ENCODE measurements around the gene SLC15A3.

Gene SLC15A3

DNA sequence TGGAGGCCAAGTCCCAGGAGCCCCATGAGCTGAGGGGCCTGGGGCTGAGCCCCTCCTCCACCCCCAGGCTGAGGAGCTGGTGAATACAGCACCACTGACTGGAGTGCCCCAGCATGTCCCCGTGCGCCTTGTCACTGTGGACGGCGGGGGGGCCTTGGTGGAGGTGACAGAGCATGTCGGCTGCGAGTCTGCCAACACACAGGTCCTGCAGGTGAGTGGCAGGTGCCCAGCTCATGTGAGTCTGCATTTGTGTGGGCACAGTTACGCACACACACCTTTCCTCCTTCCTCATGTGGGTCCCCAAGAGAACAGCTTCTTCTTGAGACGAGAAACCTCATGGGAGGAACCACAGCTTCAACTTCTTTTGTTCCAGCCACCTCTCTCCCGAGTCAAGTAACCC, 20.1 kb downstream of the SLC15A3 start:
- TF ChIP-seq, protein P1, sequence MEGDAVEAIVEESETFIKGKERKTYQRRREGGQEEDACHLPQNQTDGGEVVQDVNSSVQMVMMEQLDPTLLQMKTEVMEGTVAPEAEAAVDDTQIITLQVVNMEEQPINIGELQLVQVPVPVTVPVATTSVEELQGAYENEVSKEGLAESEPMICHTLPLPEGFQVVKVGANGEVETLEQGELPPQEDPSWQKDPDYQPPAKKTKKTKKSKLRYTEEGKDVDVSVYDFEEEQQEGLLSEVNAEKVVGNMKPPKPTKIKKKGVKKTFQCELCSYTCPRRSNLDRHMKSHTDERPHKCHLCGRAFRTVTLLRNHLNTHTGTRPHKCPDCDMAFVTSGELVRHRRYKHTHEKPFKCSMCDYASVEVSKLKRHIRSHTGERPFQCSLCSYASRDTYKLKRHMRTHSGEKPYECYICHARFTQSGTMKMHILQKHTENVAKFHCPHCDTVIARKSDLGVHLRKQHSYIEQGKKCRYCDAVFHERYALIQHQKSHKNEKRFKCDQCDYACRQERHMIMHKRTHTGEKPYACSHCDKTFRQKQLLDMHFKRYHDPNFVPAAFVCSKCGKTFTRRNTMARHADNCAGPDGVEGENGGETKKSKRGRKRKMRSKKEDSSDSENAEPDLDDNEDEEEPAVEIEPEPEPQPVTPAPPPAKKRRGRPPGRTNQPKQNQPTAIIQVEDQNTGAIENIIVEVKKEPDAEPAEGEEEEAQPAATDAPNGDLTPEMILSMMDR (conservative IDR thresholded peaks at IDR 0.05; ENCODE audit: low read depth, low read length) = no peak

DNA sequence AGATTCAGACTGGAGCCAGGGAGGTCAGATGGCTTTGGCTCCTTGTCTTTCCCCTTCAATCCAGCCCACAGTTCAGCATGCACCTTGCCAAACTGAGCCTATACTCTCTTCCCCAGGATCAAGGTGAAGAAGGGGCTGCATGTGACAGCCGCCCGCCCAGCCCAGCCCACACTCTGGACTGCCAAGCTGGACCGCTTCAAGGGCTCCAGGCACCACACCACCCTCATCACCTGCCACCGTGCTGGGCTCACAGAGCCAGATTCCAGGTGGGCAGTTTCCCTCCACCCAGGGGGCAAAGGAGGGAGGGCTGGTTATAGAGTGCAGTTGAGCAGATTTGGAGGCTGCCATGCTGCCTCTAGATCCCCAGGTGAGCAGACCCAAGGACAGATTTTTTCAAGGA, 21.6 kb downstream of the SLC15A3 start:
- TF ChIP-seq, protein P1 (conservative IDR thresholded peaks at IDR 0.05; ENCODE audit: low read depth, low read length) = no peak
- DNase-seq (ENCODE audit: low read depth) = no peak
- no peak overlapping the region for H3K4me3 ChIP-seq (ENCODE audit: low read length)

More for the DNA sequence above, 20.1 kb downstream of the SLC15A3 start:
- no peak for DNase-seq (ENCODE audit: low read depth)
- H3K4me3 ChIP-seq (ENCODE audit: low read length) = no peak overlapping the region

DNA sequence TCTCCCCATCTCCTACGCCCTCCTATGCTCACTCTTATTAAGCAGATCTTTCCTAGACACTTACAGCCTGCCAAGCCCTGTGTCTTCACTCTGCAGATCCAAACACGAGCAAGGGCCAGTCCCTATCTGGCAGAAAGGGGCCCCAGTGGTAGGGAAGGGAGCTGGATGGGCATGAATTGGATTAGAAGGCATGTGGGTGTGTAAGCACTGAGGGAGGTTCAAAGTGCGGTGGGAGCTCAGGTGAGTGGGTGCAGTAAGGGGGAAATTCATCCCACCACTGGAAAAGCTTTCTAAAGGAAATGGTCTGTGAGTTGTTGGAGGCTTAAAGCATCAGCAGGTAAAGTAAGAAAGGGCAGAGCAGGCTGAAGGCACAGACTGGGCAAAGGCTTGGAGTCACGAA, 22.2 kb downstream of the SLC15A3 start:
- no peak for DNase-seq (ENCODE audit: low read depth)
- no peak overlapping the region for H3K4me3 ChIP-seq (ENCODE audit: low read length)
- TF ChIP-seq, protein P1 (conservative IDR thresholded peaks at IDR 0.05; ENCODE audit: low read depth, low read length) = no peak

DNA sequence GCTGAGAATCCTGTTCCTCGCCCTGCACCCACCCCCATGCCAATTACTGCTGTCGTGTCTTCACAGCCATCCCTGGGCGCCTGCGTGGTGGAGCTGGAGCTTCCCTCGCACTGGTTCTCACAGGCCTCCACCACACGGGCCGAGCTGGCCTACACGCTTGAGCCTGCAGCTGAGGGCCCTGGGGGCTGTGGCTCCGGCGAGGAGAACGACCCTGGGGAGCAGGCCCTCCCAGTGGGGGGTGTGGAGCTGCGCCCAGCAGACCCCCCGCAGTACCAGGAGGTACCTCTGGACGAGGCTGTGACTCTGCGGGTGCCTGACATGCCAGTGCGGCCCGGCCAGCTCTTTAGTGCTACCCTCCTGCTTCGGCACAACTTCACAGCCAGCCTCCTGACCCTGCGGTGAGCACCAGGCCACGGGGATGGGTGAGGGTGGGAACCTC, 23.4 kb downstream of the SLC15A3 start:
- no peak for DNase-seq (ENCODE audit: low read depth)
- H3K4me3 ChIP-seq (ENCODE audit: low read length) = no peak overlapping the region
- TF ChIP-seq, protein P1 (conservative IDR thresholded peaks at IDR 0.05; ENCODE audit: low read depth, low read length) = no peak

DNA sequence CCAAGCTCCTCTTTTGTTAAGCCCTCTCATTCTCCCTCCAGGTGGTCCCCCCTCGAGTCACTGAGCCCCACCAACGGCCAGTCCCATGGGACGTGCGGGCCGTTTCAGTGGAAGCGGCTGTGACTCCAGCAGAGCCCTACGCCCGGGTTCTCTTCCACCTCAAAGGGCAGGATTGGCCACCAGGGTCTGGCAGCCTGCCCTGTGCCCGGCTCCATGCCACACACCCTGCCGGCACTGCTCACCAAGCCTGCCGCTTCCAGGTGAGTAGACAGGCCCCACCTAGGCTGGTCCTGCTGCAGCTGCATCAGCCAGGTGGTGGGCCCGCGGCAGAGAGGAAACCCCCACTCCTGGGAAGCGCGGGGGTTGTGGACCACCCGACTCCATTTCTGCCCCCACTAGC, 24.4 kb downstream of the SLC15A3 start:
- TF ChIP-seq, protein P1 (conservative IDR thresholded peaks at IDR 0.05; ENCODE audit: low read depth, low read length) = no peak
- H3K4me3 ChIP-seq (ENCODE audit: low read length) = no peak overlapping the region
- DNase-seq (ENCODE audit: low read depth) = no peak

DNA sequence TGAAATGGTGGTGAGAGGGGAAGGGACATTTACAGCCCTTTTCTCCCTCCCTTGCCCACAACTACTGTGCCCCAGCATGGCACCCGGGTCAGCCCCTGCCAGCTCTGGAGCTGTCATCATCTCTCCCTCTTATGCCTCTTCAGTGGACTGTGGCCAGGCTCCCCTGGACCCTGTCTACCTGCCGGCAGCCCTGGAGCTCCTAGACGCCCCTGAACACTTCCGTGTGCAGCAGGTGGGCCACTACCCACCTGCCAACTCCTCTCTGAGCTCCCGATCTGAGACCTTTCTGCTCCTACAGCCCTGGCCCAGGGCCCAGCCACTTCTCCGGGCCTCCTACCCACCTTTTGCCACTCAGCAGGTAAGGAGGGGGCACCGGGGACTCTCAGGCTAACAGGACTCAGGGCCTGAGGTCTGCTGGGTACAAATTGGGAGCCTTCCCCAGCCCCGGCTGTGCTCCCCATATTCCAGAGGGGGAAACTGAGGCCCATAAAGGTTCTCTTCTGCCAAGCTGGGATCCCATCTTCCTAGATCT, 24.8 kb downstream of the SLC15A3 start:
- TF ChIP-seq, protein P1 (conservative IDR thresholded peaks at IDR 0.05; ENCODE audit: low read depth, low read length) = no peak

DNA sequence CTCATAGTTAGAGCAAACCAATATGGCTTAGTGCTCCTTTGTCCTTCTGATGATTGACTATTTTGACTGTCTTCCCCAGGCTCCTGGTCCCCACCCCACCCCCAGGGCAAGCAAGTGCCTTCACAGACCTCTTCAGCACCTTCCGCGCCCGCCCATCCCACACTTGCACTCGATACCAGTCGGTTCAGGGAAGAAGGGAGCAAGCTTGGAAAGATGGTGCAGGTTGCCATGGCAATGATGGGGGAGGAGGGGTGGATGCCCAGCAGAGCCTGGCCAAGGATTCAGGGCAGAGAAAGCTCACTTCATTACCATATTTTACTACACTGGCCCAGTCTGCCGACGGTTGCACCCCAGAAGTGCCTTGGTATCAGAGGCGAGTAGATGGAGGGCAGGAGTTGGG, 25.5 kb downstream of the SLC15A3 start:
- H3K4me3 ChIP-seq (ENCODE audit: low read length) = peak overlapping the region; percentile 87
- TF ChIP-seq, protein P1 (conservative IDR thresholded peaks at IDR 0.05; ENCODE audit: low read depth, low read length) = no peak
- DNase-seq (ENCODE audit: low read depth) = no peak

More for the DNA sequence above, 24.8 kb downstream of the SLC15A3 start:
- no peak for DNase-seq (ENCODE audit: low read depth)
- H3K4me3 ChIP-seq (ENCODE audit: low read length) = no peak overlapping the region

Data from retinal pigment epithelial cell (primary cell).